DOHH2 (cell line): ENCODE results near the gene IFT25.
"Not testable (repeated sequence)": the region's sequence is repeated elsewhere in the genome, so short reads cannot be mapped to it uniquely, and the experiment has no call there.

Experiments
- H3F3A ChIP-seq: fragments of 200-600 bp; sonication (generic), shearing (Covaris generic); 2 replicates; pipeline ENCODE4 v1.6.0; 2016; ENCODE audit warnings: antibody characterized with exemption, mild to moderate bottlenecking; ENCODE audit not compliant: control insufficient read depth, insufficient read depth
- H3K27ac ChIP-seq: fragments of 200-600 bp; sonication (generic); 2 replicates; pipeline ENCODE4 v1.5.1; 2014; ENCODE audit warnings: low read depth, mild to moderate bottlenecking, low read length, moderate library complexity
- H3K27me3 ChIP-seq: fragments of 200-600 bp; sonication (generic); 2 replicates; pipeline ENCODE4 v1.6.1; 2014; ENCODE audit warnings: mild to moderate bottlenecking, low read length, mixed read lengths; ENCODE audit not compliant: control insufficient read depth
- H3K36me3 ChIP-seq: fragments of 200-600 bp; sonication (generic); 2 replicates; pipeline ENCODE4 v1.6.1; 2014; ENCODE audit warnings: mild to moderate bottlenecking, low read length, moderate library complexity, mixed read lengths; ENCODE audit not compliant: control insufficient read depth
- H3K4me1 ChIP-seq: fragments of 200-600 bp; sonication (generic); 2 replicates; pipeline ENCODE4 v1.6.1; 2014; ENCODE audit warnings: mild to moderate bottlenecking, low read length, mixed read lengths; ENCODE audit not compliant: control insufficient read depth
- H3K4me2 ChIP-seq: fragments of 200-600 bp; sonication (generic); 2 replicates; pipeline ENCODE4 v1.6.0; 2014; ENCODE audit warnings: mild to moderate bottlenecking, low read length, moderate library complexity
- H3K4me3 ChIP-seq: fragments of 200-600 bp; sonication (generic); 2 replicates; pipeline ENCODE4 v1.5.1; 2014; ENCODE audit warnings: mild to moderate bottlenecking, low read length, mixed read lengths
- H3K79me2 ChIP-seq: fragments of 200-600 bp; sonication (generic); 2 replicates; pipeline ENCODE4 v1.6.1; 2014; ENCODE audit warnings: mild to moderate bottlenecking, low read length, mixed read lengths; ENCODE audit not compliant: control insufficient read depth
- H3K9me2 ChIP-seq: fragments of 200-600 bp; sonication (generic); replicated peaks from 2 replicates; pipeline ENCODE4 v1.6.1; 2014; ENCODE audit warnings: mild to moderate bottlenecking, low read length, mixed read lengths; ENCODE audit not compliant: control insufficient read depth
- H3K9me3 ChIP-seq: fragments of 200-600 bp; sonication (generic); 2 replicates; pipeline ENCODE4 v1.6.1; 2014; ENCODE audit warnings: antibody characterized with exemption, low read length, mixed read lengths; ENCODE audit not compliant: control insufficient read depth, insufficient read depth
- H4K20me1 ChIP-seq: fragments of 200-600 bp; sonication (generic); 2 replicates; pipeline ENCODE4 v1.6.0; 2014; ENCODE audit warnings: low read depth, mild to moderate bottlenecking, antibody characterized with exemption, low read length, moderate library complexity; ENCODE audit not compliant: control insufficient read depth, insufficient read depth
- EZH2phosphoT487 ChIP-seq: fragments of 200-600 bp; sonication (generic); IDR thresholded peaks from 2 replicates; pipeline ENCODE4 v1.6.1; 2017; ENCODE audit warnings: borderline replicate concordance, mild to moderate bottlenecking, antibody characterized with exemption, low read length, moderate library complexity, mixed read lengths
- TF ChIP-seq, protein P1 (sequence below): fragments of 200-600 bp; sonication (generic); IDR thresholded peaks from one replicate; pipeline ENCODE4 v1.5.1; 2014; ENCODE audit warnings: antibody characterized with exemption, mild to moderate bottlenecking, low read depth, low read length; ENCODE audit not compliant: poor library complexity, severe bottlenecking

Gene IFT25

DNA sequence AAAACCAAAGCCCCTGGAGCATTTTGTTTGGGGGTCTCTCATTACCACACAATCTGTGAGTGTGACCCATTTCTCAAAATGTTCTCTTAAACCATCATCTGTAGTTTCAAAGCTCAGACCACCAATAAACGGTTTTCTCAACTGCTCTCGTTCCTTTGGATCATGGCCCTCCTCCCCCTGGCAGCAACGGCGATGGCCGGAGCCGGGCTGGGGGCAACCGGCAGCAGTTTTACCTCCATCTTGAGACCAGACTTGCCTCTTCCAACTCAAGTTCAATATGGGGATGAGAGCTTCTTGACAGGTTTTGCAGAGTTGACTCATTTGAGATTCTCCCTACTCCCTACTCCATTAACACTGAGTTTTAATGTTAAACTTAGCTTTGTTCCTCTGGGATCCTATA, 30.4 kb upstream of the IFT25 start:
- H3K4me2 ChIP-seq, result no peak overlapping the region
- H3K9me3 ChIP-seq, result no peaks in the 10 kb centered on the region
- no peak for TF ChIP-seq EZH2phosphoT487
- TF ChIP-seq, protein P1, sequence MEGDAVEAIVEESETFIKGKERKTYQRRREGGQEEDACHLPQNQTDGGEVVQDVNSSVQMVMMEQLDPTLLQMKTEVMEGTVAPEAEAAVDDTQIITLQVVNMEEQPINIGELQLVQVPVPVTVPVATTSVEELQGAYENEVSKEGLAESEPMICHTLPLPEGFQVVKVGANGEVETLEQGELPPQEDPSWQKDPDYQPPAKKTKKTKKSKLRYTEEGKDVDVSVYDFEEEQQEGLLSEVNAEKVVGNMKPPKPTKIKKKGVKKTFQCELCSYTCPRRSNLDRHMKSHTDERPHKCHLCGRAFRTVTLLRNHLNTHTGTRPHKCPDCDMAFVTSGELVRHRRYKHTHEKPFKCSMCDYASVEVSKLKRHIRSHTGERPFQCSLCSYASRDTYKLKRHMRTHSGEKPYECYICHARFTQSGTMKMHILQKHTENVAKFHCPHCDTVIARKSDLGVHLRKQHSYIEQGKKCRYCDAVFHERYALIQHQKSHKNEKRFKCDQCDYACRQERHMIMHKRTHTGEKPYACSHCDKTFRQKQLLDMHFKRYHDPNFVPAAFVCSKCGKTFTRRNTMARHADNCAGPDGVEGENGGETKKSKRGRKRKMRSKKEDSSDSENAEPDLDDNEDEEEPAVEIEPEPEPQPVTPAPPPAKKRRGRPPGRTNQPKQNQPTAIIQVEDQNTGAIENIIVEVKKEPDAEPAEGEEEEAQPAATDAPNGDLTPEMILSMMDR, result no peak
- no peaks in the 10 kb centered on the region for H3K79me2 ChIP-seq
- no peaks in the 10 kb centered on the region for H3F3A ChIP-seq
- H4K20me1 ChIP-seq, result no peaks in the 10 kb centered on the region; the same call in 1 of the 2 replicates
- no peak overlapping the region for H3K27ac ChIP-seq
- H3K9me2 ChIP-seq, result no peaks in the 10 kb centered on the region
- H3K27me3 ChIP-seq, result no peaks in the 10 kb centered on the region
- H3K36me3 ChIP-seq, result no peaks in the 10 kb centered on the region; the same call in 1 of the 2 replicates
- H3K4me3 ChIP-seq, result no peak overlapping the region
- no peaks in the 10 kb centered on the region for H3K4me1 ChIP-seq

GRCh38 chr1:53971718-53972117, 26.2 kb upstream of the IFT25 start:
- Histone ChIP-seq H3K27me3 (no peaks in the 10 kb centered on the region), H3K9me2 (no peaks in the 10 kb centered on the region), H3K4me2 (no peak overlapping the region), H3K36me3 (peaks cover 24% of the 10 kb centered on the region), H3F3A (no peaks in the 10 kb centered on the region), H3K79me2 (no peaks in the 10 kb centered on the region), H3K27ac (no peak overlapping the region), H3K9me3 (no peaks in the 10 kb centered on the region), H3K4me3 (no peak overlapping the region), H4K20me1 (no peaks in the 10 kb centered on the region), H3K4me1 (no peaks in the 10 kb centered on the region)
- no peak for TF ChIP-seq EZH2phosphoT487
- TF ChIP-seq, protein P1, result no peak

- not testable (repeated sequence) for H3K4me2 ChIP-seq, H3K9me3 ChIP-seq, H3K4me1 ChIP-seq, H3K27me3 ChIP-seq, H3K4me3 ChIP-seq, H3K79me2 ChIP-seq, H4K20me1 ChIP-seq, H3K27ac ChIP-seq, H3F3A ChIP-seq, H3K9me2 ChIP-seq
- H3K36me3 ChIP-seq, result peaks cover 34% of the 10 kb centered on the region
These were observed 23.8 kb upstream of the IFT25 start for GRCh38 chr1:53969323-53969722.

GRCh38 chr1:53968125-53968513, 22.6 kb upstream of the IFT25 start:
- Histone ChIP-seq H3K36me3 (peaks cover 42% of the 10 kb centered on the region), H3K27ac (no peak overlapping the region), H3K4me2 (no peak overlapping the region)

More at GRCh38 chr1:53968125-53968513, 22.6 kb upstream of the IFT25 start:
- Histone ChIP-seq H3K9me3 (no peaks in the 10 kb centered on the region), H3K4me3 (no peak overlapping the region), H3K79me2 (no peaks in the 10 kb centered on the region), H3K9me2 (no peaks in the 10 kb centered on the region), H3F3A (no peaks in the 10 kb centered on the region), H3K4me1 (no peaks in the 10 kb centered on the region), H3K27me3 (no peaks in the 10 kb centered on the region), H4K20me1 (no peaks in the 10 kb centered on the region)
- TF ChIP-seq, protein P1, result no peak
- TF ChIP-seq EZH2phosphoT487, result no peak
